SK-N-SH treated with all-trans-retinoic acid at 6 μM for 48 hours (cell line): ENCODE data around the gene GOLGA8S.
"Not testable (repeated sequence)": the region's sequence is repeated elsewhere in the genome, so short reads cannot be mapped to it uniquely, and the experiment has no call there.

Experiments used
- ATAC-seq: fragments of 200-7000 bp; cut with Tn5 transposase; 3 replicates; pipeline ENCODE4 v1.9.1; 2020; ENCODE audit warnings: mild to moderate bottlenecking, moderate library complexity
- BACH2 ChIP-seq: fragments of 250-450 bp; sonication (Bioruptor Pico); IDR thresholded peaks from 2 replicates; pipeline ENCODE4 v1.9.0; 2021; ENCODE audit warnings: mild to moderate bottlenecking, borderline replicate concordance
- CSDC2 ChIP-seq: fragments of 250-450 bp; sonication (Bioruptor Pico); IDR thresholded peaks from 2 replicates; pipeline ENCODE4 v1.5.0; 2020; ENCODE audit warnings: mild to moderate bottlenecking, moderate library complexity
- CSRNP3 ChIP-seq: fragments of 250-450 bp; sonication (Bioruptor Pico); IDR thresholded peaks from 2 replicates; pipeline ENCODE4 v1.5.1; 2021; ENCODE audit warnings: mild to moderate bottlenecking, moderate library complexity
- ESRRG ChIP-seq: fragments of 250-450 bp; sonication (Bioruptor Pico); IDR thresholded peaks from 2 replicates; pipeline ENCODE4 v1.6.1; 2021; ENCODE audit warnings: mild to moderate bottlenecking
- GLIS3 ChIP-seq: fragments of 250-450 bp; sonication (Bioruptor Pico); IDR thresholded peaks from 2 replicates; pipeline ENCODE4 v1.5.0; 2020; ENCODE audit warnings: mild to moderate bottlenecking, moderate library complexity
- ISL1 ChIP-seq: fragments of 250-450 bp; sonication (Bioruptor Pico); IDR thresholded peaks from 2 replicates; pipeline ENCODE4 v2.1.2; 2022; ENCODE audit warnings: mild to moderate bottlenecking, moderate library complexity
- OSR1 ChIP-seq: fragments of 250-450 bp; sonication (Bioruptor Pico); IDR thresholded peaks from 2 replicates; pipeline ENCODE4 v1.8.0; 2022; ENCODE audit warnings: moderate library complexity, mild to moderate bottlenecking, inconsistent platforms
- PATZ1 ChIP-seq: fragments of 250-450 bp; sonication (Bioruptor Pico); IDR thresholded peaks from 2 replicates; pipeline ENCODE4 v1.8.0; 2020; ENCODE audit warnings: mild to moderate bottlenecking, moderate library complexity, borderline replicate concordance
- POU6F1 ChIP-seq: fragments of 250-450 bp; sonication (Bioruptor Pico); IDR thresholded peaks from 2 replicates; pipeline ENCODE4 v1.8.0; 2021; ENCODE audit warnings: low read depth, mild to moderate bottlenecking, moderate library complexity, borderline replicate concordance
- TCF4 ChIP-seq: fragments of 250-450 bp; sonication (Bioruptor Pico); IDR thresholded peaks from 2 replicates; pipeline ENCODE4 v1.8.0; 2021; ENCODE audit warnings: mild to moderate bottlenecking, moderate library complexity, borderline replicate concordance
- TSHZ2 ChIP-seq: fragments of 250-450 bp; sonication (Bioruptor Pico); IDR thresholded peaks from 2 replicates; pipeline ENCODE4 v1.5.0; 2020; ENCODE audit warnings: mild to moderate bottlenecking, moderate library complexity
- ZFP3 ChIP-seq: fragments of 250-450 bp; sonication (Bioruptor Pico); IDR thresholded peaks from 2 replicates; pipeline ENCODE4 v1.5.0; 2020; ENCODE audit warnings: mild to moderate bottlenecking, moderate library complexity
- ZFP30 ChIP-seq: fragments of 450-650 bp; formaldehyde crosslinking; IDR thresholded peaks from 2 replicates; pipeline ENCODE4 v1.5.0; 2022; ENCODE audit warnings: mild to moderate bottlenecking, moderate library complexity
- ZNF565 ChIP-seq: fragments of 450-650 bp; formaldehyde crosslinking; conservative IDR thresholded peaks from 2 replicates; pipeline ENCODE4 v1.5.0; 2020; ENCODE audit warnings: low read depth, mild to moderate bottlenecking, moderate library complexity
- ZNF70 ChIP-seq: fragments of 450-650 bp; formaldehyde crosslinking; IDR thresholded peaks from 2 replicates; pipeline ENCODE4 v1.5.0; 2020; ENCODE audit warnings: mild to moderate bottlenecking, moderate library complexity

The GOLGA8S gene

GRCh38 chr15:23354448-23354847 is at the start of gene GOLGA8S:
Gene GOLGA8S (plus strand): TSS chr15:23354748. CDS start chr15:23354810, 62 bp downstream.
- ATAC-seq, result not testable (repeated sequence)

- not testable (repeated sequence) for ATAC-seq
Observed at GRCh38 chr15:23304805-23305204, 49.7 kb upstream of the GOLGA8S start.

GRCh38 chr15:23305921-23306320 is 48.6 kb upstream of the GOLGA8S start:
- ATAC-seq, result not testable (repeated sequence)

- ATAC-seq, result not testable (repeated sequence)
Observed at GRCh38 chr15:23311233-23311632, 43.3 kb upstream of the GOLGA8S start.

GRCh38 chr15:23334096-23334495 is 20.5 kb upstream of the GOLGA8S start, which contains the start of gene GOLGA6L26:
Gene GOLGA6L26 (minus strand): TSS chr15:23334196. CDS start chr15:23334135, 61 bp downstream.
- ATAC-seq, result not testable (repeated sequence)

- not testable (repeated sequence) for ATAC-seq
Observed at GRCh38 chr15:23362622-23363021, 8.1 kb downstream of the GOLGA8S start.

GRCh38 chr15:23364261-23364660 is 9.7 kb downstream of the GOLGA8S start:
- not testable (repeated sequence) for ATAC-seq

- ATAC-seq, result no peak
Observed at GRCh38 chr15:23370578-23370977, 16.0 kb downstream of the GOLGA8S start.

GRCh38 chr15:23371134-23371533 is 16.6 kb downstream of the GOLGA8S start:
- not testable (repeated sequence) for ATAC-seq

More at GRCh38 chr15:23370578-23370977, 16.0 kb downstream of the GOLGA8S start:
- TF ChIP-seq OSR1 (CRISPR knock-in tag), result no peak
- TF ChIP-seq ESRRG (CRISPR knock-in tag), result no peak
- TF ChIP-seq GLIS3 (CRISPR knock-in tag), result no peak
- no peak for TF ChIP-seq TSHZ2 (CRISPR knock-in tag)
- no peak for TF ChIP-seq ZFP30 (CRISPR knock-in tag)
- no peak for TF ChIP-seq PATZ1
- TF ChIP-seq ZNF70, result no peak
- no peak for TF ChIP-seq ZFP3 (CRISPR knock-in tag)
- no peak for TF ChIP-seq TCF4 (CRISPR knock-in tag)
- no peak for TF ChIP-seq CSDC2
- TF ChIP-seq ZNF565 (CRISPR knock-in tag), result no peak
- no peak for TF ChIP-seq ISL1 (CRISPR knock-in tag)
- TF ChIP-seq POU6F1 (CRISPR knock-in tag), result no peak
- TF ChIP-seq CSRNP3, result no peak
- TF ChIP-seq BACH2 (CRISPR knock-in tag), result no peak

- not testable (repeated sequence) for ATAC-seq
Observed at GRCh38 chr15:23371868-23372267, 17.3 kb downstream of the GOLGA8S start.
